ENCODE measurements around the gene KCNT2.

- TF ChIP-seq REST (IDR thresholded peaks at IDR 0.05; ENCODE audit: insufficient read depth in 1 of 2, low read depth in 2 of 2, low read length in 1 of 2) = no peak
- TF ChIP-seq, protein P1, sequence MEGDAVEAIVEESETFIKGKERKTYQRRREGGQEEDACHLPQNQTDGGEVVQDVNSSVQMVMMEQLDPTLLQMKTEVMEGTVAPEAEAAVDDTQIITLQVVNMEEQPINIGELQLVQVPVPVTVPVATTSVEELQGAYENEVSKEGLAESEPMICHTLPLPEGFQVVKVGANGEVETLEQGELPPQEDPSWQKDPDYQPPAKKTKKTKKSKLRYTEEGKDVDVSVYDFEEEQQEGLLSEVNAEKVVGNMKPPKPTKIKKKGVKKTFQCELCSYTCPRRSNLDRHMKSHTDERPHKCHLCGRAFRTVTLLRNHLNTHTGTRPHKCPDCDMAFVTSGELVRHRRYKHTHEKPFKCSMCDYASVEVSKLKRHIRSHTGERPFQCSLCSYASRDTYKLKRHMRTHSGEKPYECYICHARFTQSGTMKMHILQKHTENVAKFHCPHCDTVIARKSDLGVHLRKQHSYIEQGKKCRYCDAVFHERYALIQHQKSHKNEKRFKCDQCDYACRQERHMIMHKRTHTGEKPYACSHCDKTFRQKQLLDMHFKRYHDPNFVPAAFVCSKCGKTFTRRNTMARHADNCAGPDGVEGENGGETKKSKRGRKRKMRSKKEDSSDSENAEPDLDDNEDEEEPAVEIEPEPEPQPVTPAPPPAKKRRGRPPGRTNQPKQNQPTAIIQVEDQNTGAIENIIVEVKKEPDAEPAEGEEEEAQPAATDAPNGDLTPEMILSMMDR (IDR thresholded peaks at IDR 0.05) = no peak
Observed at GRCh38 chr1:196462086-196462485, 146.2 kb downstream of the KCNT2 start.
